Measurements from ENCODE around the gene STAG1.

The STAG1 gene

DNA sequence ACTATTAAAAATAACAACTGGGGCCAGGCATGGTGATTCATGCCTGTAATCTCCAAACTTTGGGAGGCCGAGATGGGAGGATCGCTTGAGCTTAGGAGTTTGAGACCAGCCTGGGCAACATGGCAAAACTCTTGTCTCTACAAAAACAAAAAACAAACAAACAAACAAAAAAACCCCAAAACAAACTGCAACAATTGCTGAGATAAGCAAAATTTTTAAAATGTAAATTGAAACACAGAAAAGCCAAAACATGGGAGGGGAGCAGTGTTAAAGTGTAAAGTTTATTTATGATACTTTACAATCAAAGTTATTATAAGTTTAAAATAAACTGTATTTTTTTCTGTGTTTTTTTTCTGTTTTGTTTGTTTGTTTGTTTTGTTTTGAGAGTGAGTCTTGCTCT is 294.4 kb downstream of the STAG1 start:
- Histone ChIP-seq H3K9ac (ENCODE audit: low read length) (no peak overlapping the region), H3K4me3 (ENCODE audit: insufficient read depth, low read length, poor library complexity, severe bottlenecking) (no peak overlapping the region), H3K9me3 (ENCODE audit: insufficient read depth, low read length) (peaks cover 16% of the 10 kb centered on the region; the same call in 1 of the 2 replicates), H3K36me3 (ENCODE audit: low read length) (peaks cover 42% of the 10 kb centered on the region), H3K9me2 (replicated peaks; ENCODE audit: insufficient read depth, low read length) (no peaks in the 10 kb centered on the region), H3F3A (ENCODE audit: insufficient read depth) (no peaks in the 10 kb centered on the region), H3K27ac (ENCODE audit: low read depth, low read length) (no peak overlapping the region), H3K4me2 (ENCODE audit: low read depth, low read length, poor library complexity, severe bottlenecking) (no peak overlapping the region), H3K79me2 (ENCODE audit: insufficient read depth, low read length) (no peaks in the 10 kb centered on the region), H2AFZ (ENCODE audit: low read depth, low read length, severe bottlenecking) (no peak overlapping the region), H3K27me3 (ENCODE audit: low read length) (no peaks in the 10 kb centered on the region), H4K20me1 (ENCODE audit: low read depth, low read length) (no peaks in the 10 kb centered on the region)
- TF ChIP-seq, protein P1, sequence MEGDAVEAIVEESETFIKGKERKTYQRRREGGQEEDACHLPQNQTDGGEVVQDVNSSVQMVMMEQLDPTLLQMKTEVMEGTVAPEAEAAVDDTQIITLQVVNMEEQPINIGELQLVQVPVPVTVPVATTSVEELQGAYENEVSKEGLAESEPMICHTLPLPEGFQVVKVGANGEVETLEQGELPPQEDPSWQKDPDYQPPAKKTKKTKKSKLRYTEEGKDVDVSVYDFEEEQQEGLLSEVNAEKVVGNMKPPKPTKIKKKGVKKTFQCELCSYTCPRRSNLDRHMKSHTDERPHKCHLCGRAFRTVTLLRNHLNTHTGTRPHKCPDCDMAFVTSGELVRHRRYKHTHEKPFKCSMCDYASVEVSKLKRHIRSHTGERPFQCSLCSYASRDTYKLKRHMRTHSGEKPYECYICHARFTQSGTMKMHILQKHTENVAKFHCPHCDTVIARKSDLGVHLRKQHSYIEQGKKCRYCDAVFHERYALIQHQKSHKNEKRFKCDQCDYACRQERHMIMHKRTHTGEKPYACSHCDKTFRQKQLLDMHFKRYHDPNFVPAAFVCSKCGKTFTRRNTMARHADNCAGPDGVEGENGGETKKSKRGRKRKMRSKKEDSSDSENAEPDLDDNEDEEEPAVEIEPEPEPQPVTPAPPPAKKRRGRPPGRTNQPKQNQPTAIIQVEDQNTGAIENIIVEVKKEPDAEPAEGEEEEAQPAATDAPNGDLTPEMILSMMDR (IDR thresholded peaks at IDR 0.05; ENCODE audit: insufficient read depth, low read length, poor library complexity, severe bottlenecking), result no peak
- TF ChIP-seq EZH2phosphoT487 (conservative IDR thresholded peaks at IDR 0.05; ENCODE audit: low read length), result no peak

DNA sequence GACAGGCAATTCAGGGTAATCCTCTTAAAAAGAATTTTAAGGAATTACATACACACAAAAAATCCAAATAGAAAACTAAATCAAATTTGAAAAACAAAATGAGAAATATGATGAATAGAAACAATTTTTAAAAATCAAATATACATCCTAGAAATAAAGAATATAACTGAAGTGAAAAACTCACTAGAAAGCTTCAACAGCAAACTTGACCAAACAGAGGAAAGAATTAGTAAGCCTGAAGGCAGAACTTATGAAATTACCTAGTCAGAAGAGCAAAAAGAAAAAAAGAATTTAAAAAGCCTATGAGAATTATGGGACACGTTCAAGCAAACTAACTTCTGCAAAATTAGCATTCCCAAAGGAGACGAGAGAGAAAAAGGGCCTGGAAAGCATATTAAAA is 296.0 kb downstream of the STAG1 start:
- Histone ChIP-seq H3K79me2 (ENCODE audit: insufficient read depth, low read length) (no peaks in the 10 kb centered on the region), H3F3A (ENCODE audit: insufficient read depth) (no peaks in the 10 kb centered on the region), H3K4me2 (ENCODE audit: low read depth, low read length, poor library complexity, severe bottlenecking) (no peak overlapping the region), H4K20me1 (ENCODE audit: low read depth, low read length) (no peaks in the 10 kb centered on the region), H3K4me3 (ENCODE audit: insufficient read depth, low read length, poor library complexity, severe bottlenecking) (no peak overlapping the region), H3K27me3 (ENCODE audit: low read length) (no peaks in the 10 kb centered on the region), H3K9ac (ENCODE audit: low read length) (no peak overlapping the region), H2AFZ (ENCODE audit: low read depth, low read length, severe bottlenecking) (no peak overlapping the region), H3K9me2 (replicated peaks; ENCODE audit: insufficient read depth, low read length) (no peaks in the 10 kb centered on the region), H3K36me3 (ENCODE audit: low read length) (peaks cover 36% of the 10 kb centered on the region), H3K9me3 (ENCODE audit: insufficient read depth, low read length) (peaks cover 16% of the 10 kb centered on the region; the same call in 1 of the 2 replicates), H3K27ac (ENCODE audit: low read depth, low read length) (no peak overlapping the region)
- TF ChIP-seq EZH2phosphoT487 (conservative IDR thresholded peaks at IDR 0.05; ENCODE audit: low read length), result no peak
- TF ChIP-seq, protein P1 (IDR thresholded peaks at IDR 0.05; ENCODE audit: insufficient read depth, low read length, poor library complexity, severe bottlenecking), result no peak

DNA sequence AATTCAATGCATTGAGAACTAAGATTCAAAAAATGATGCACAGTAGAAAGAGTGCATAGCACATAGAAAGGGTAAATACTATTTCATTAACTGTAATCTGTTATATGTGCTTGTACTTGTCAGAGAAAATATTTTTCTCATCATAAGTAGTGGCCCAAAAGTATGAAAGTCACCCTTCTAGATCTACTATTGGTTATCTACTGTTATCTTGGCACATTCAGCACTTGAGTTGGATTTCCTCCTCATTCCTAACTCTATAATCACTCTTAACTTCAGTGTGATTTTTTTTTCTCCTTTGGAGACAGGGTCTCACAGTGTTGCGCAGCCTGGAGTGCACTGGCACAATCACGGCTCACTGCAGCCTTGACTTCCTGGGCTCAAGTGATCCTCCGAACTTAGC is 307.6 kb downstream of the STAG1 start:
- no peak overlapping the region for H3K9ac ChIP-seq (ENCODE audit: low read length)
- no peak overlapping the region for H3K4me2 ChIP-seq (ENCODE audit: low read depth, low read length, poor library complexity, severe bottlenecking)
- no peaks in the 10 kb centered on the region for H3K9me2 ChIP-seq (replicated peaks; ENCODE audit: insufficient read depth, low read length)
- no peak overlapping the region for H3K27ac ChIP-seq (ENCODE audit: low read depth, low read length)
- H3K27me3 ChIP-seq (ENCODE audit: low read length), result no peaks in the 10 kb centered on the region
- no peaks in the 10 kb centered on the region for H3K79me2 ChIP-seq (ENCODE audit: insufficient read depth, low read length)
- H3K9me3 ChIP-seq (ENCODE audit: insufficient read depth, low read length), result no peaks in the 10 kb centered on the region
- H4K20me1 ChIP-seq (ENCODE audit: low read depth, low read length), result no peaks in the 10 kb centered on the region
- H2AFZ ChIP-seq (ENCODE audit: low read depth, low read length, severe bottlenecking), result no peak overlapping the region
- TF ChIP-seq, protein P1 (IDR thresholded peaks at IDR 0.05; ENCODE audit: insufficient read depth, low read length, poor library complexity, severe bottlenecking), result no peak
- TF ChIP-seq EZH2phosphoT487 (conservative IDR thresholded peaks at IDR 0.05; ENCODE audit: low read length), result no peak
- peaks cover 4% of the 10 kb centered on the region; the same call in 1 of the 2 replicates for H3K36me3 ChIP-seq (ENCODE audit: low read length)
- H3K4me3 ChIP-seq (ENCODE audit: insufficient read depth, low read length, poor library complexity, severe bottlenecking), result no peak overlapping the region
- no peaks in the 10 kb centered on the region; the same call in 1 of the 2 replicates for H3F3A ChIP-seq (ENCODE audit: insufficient read depth)

Measured in SU-DHL-6 (cell line).